Esophagus muscularis mucosa (tissue), 4 donors: Measurements from ENCODE around the gene XPO4. TPM values are rescaled to one million over a fixed set of nuclear protein-coding genes. Genes with fewer than 3 reads are reported as not detected.

ENCODE experiments used
- DNase-seq: peaks from one replicate; pipeline ENCODE4 v3.0.0-alpha.2; 2017; ENCODE audit errors: extremely low spot score
- H3K27ac ChIP-seq, 4 donors: fragments of 200-600 bp; sonication (generic); replicated peaks in 1 of 4; 1 replicate in 3 of 4; 2 replicates in 1 of 4; pipeline ENCODE4 v1.5.1; 2016 to 2019; ENCODE audit warnings: mild to moderate bottlenecking in 1 of 4
- H3K27me3 ChIP-seq, 4 donors: fragments of 200-600 bp; sonication (generic); one replicate each; pipeline versions ENCODE4 v1.5.1 to v1.6.0; 2016 to 2019
- H3K36me3 ChIP-seq, 4 donors: fragments of 200-600 bp; sonication (generic); one replicate each; pipeline ENCODE4 v1.5.1; 2016 to 2019
- H3K4me1 ChIP-seq, 4 donors: fragments of 200-600 bp; sonication (generic); one replicate each; pipeline ENCODE4 v1.5.1; 2016 to 2019
- H3K4me3 ChIP-seq, 4 donors: fragments of 200-600 bp; sonication (generic); 1 replicate in 2 of 4; 2 replicates in 2 of 4; pipeline ENCODE4 v1.5.1; 2016 to 2019; ENCODE audit warnings: mild to moderate bottlenecking in 4 of 4, moderate library complexity in 1 of 4
- H3K9me3 ChIP-seq, 4 donors: fragments of 200-600 bp; sonication (generic); 1 replicate in 3 of 4; 2 replicates in 1 of 4; pipeline ENCODE4 v1.5.1; 2016 to 2019
- EP300 ChIP-seq: sonication (generic); formaldehyde crosslinking; IDR thresholded peaks from one replicate; pipeline ENCODE4 v1.6.1; 2017; ENCODE audit warnings: antibody characterized with exemption
- POLR2A ChIP-seq: fragments of 450-650 bp; IDR thresholded peaks from one replicate; pipeline ENCODE4 v1.6.1; 2017; ENCODE audit warnings: antibody characterized with exemption, moderate library complexity, mild to moderate bottlenecking, low read depth
- POLR2AphosphoS5 ChIP-seq, 2 donors: sonication (generic); formaldehyde crosslinking; IDR thresholded peaks; one replicate each; pipeline ENCODE4 v1.6.1; 2017; ENCODE audit warnings: antibody characterized with exemption in 2 of 2
- WGBS: methylation state at CpG from one replicate; pipeline ENCODE4 v1.1.5; 2018; 5-methylcytosine and 5-hydroxymethylcytosine counted together
- intact Hi-C: fragments of 100-400 bp; cut with DNase I; formaldehyde crosslinking; loops from one replicate; pipeline ENCODE4 v1.15.1; 2023
- total RNA-seq, 4 donors: library from RNA; depleted of rRNA; stranded (reverse); fragments of >200 nt; gene quantifications; one replicate each; pipeline versions ENCODE4 v1.1.0 to v1.2.1, GENCODE V29; 2016
- TF ChIP-seq, protein P1 (sequence below), 3 experiments: fragments of 200-600 bp in 2 of 3; fragments of 450-650 bp in 1 of 3; sonication (generic) in 2 of 3; IDR thresholded peaks; one replicate each; pipeline ENCODE4 v1.5.1; 2017 to 2019; ENCODE audit warnings: antibody characterized with exemption in 3 of 3, mild to moderate bottlenecking in 2 of 3, moderate library complexity in 1 of 3

The XPO4 gene
- total RNA-seq, 4 donors from 2014 or later, result 12.6 to 17.3 (median 15.2) TPM

DNA sequence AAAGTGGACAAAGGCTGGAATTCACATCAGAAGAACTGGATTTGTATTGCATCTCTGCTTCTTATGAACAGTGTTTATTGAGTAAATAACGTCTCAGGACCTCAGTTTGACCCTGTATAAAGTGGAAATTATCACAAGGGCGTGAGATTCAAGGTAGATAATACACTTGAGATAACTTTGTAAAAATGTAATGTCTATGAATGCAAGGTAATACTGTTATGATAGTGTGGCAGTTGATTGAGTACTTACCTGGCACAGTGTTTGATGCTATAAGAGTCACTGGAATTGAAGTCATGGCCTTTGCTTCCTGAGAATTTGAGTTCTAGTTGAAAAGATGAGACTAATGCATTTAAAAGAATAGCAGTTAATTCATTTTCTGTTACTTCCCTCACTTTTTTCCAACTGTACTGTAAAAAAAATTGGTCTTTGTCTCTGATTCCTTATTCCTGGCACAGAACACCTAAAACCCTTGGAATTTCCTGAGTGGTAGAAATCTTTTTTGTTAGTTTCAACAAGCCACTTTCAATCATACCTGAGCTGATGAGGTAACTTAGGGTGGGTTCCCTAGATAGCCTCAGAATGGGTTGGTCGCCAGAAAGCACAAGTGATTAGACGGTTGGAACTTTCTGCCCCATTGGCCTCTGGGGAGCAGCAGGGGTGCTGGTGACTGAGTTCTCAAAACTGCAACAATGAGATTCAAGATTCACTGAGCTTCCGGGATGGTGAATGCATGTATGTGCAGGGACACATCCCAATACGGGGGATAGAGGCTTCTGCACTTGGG is 6.4 kb upstream of the XPO4 start:
- Histone ChIP-seq H3K9me3 (no peaks in the 10 kb centered on the region), H3K4me1 (no peaks in the 10 kb centered on the region), H3K27ac (no peak overlapping the region), H3K36me3 (no peaks in the 10 kb centered on the region), H3K27me3 (no peaks in the 10 kb centered on the region), H3K4me3 (no peak overlapping the region)
- TF ChIP-seq, protein P1, sequence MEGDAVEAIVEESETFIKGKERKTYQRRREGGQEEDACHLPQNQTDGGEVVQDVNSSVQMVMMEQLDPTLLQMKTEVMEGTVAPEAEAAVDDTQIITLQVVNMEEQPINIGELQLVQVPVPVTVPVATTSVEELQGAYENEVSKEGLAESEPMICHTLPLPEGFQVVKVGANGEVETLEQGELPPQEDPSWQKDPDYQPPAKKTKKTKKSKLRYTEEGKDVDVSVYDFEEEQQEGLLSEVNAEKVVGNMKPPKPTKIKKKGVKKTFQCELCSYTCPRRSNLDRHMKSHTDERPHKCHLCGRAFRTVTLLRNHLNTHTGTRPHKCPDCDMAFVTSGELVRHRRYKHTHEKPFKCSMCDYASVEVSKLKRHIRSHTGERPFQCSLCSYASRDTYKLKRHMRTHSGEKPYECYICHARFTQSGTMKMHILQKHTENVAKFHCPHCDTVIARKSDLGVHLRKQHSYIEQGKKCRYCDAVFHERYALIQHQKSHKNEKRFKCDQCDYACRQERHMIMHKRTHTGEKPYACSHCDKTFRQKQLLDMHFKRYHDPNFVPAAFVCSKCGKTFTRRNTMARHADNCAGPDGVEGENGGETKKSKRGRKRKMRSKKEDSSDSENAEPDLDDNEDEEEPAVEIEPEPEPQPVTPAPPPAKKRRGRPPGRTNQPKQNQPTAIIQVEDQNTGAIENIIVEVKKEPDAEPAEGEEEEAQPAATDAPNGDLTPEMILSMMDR (IDR thresholded peaks at IDR 0.05), result no peak
- DNase-seq, result no peak
- 75% methylated on average over 6 of the region's 6 CpGs for WGBS
- intact Hi-C loops, result no loop called here

DNA sequence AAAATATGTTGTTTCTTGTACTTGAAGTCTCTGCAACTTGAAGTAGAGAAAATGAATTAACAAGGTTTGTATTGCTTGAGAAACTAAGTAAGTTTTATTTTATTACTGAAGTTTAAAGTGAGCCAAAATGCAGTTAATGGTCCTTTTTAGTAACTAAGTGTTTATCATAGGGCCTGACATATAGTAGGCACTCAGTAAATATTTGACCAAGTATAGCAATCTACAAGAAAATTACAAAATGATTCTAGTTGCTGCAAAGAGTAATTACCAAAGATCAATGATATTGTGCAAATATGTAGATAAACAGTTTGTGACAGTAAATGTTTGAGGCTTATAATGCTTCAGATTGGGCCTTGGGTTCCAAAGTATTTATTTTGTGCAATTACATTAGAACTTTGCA is 2.4 kb upstream of the XPO4 start:
- H3K27me3 ChIP-seq, result no peaks in the 10 kb centered on the region
- H3K4me1 ChIP-seq, result peaks cover 14 to 31% (median 25%) of the 10 kb centered on the region in 4 donors
- no peak overlapping the region for H3K4me3 ChIP-seq
- peaks cover 0 to 4% (median 2%) of the 10 kb centered on the region in 4 donors for H3K36me3 ChIP-seq
- DNase-seq, result no peak
- H3K9me3 ChIP-seq, result no peaks in the 10 kb centered on the region
- intact Hi-C loops, result no loop called here
- H3K27ac ChIP-seq, result no peak overlapping the region
- TF ChIP-seq, protein P1 (IDR thresholded peaks at IDR 0.05), result no peak
- TF ChIP-seq POLR2AphosphoS5 (IDR thresholded peaks at IDR 0.05), result no peak
- no peak for TF ChIP-seq EP300
- no peak for TF ChIP-seq POLR2A

DNA sequence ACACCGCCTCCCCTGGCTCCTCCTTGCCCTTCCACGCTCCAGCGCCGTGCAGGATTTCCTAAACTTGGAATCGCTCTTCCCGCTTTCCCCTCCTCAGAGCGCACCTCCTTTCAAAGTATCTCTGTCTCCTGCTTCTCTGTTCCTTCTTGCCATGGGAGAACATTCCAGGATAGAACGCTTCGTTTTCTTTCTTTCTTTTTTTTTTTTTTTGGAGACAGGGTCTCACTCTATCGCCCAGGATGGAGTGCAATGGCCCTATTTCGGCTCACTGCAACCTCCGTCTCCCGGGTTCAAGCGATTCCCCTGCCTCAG is 574 bp upstream of the XPO4 start:
- TF ChIP-seq EP300 (no peak), POLR2A (no peak), POLR2AphosphoS5 (IDR thresholded peaks at IDR 0.05) (no peak)
- TF ChIP-seq, protein P1 (IDR thresholded peaks at IDR 0.05), result no peak
- peak overlapping the region; percentile 90 to 98 (median 92) for H3K27ac ChIP-seq
- no peak for DNase-seq
- 23% methylated on average over 14 of the region's 14 CpGs for WGBS
- peaks cover 0 to 8% (median 4%) of the 10 kb centered on the region in 4 donors for H3K36me3 ChIP-seq
- H3K27me3 ChIP-seq, result no peaks in the 10 kb centered on the region
- peak overlapping the region; percentile 80 to 94 (median 86) for H3K4me3 ChIP-seq
- intact Hi-C loops, result no loop called here
- H3K9me3 ChIP-seq, result no peaks in the 10 kb centered on the region
- H3K4me1 ChIP-seq, result peaks cover 16 to 34% (median 28%) of the 10 kb centered on the region in 4 donors

DNA sequence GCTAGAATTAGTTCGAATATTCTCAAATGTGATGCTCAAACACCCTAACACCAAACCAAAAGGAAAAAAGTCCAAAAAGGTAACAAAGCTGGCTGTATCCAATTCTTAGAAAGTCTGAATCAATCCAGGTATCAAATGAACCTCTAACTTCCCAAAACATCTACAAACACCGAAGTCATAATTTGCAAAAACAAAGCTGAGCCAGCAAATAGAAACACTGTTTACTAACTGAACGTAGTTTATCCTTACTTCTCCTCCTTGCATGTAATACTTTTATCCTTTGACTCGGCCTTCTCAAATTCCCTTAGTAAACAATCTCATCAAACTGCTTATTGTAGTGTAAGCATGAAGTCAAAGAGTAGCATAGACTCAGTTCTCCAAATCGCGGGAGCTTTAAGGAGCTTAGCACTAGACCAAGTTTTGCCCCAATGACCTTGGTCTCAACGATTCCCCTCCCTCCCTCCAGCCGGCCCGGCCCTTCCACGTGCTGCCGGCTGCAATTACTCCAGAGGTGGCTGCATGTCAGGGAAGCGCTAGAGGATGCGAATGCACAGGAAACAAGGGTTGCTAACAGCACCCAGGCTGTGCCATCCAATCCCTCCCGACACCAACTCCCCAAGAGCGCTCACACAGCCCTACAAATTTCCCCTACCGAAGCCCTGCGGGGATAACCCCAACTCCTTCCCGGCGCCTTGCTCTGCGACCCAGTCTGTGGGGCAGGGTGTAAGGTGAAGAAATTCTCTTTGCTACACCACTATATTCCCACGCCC is 693 bp downstream of the XPO4 start:
- H3K36me3 ChIP-seq, result peaks cover 0 to 8% (median 4%) of the 10 kb centered on the region in 4 donors
- no peaks in the 10 kb centered on the region for H3K27me3 ChIP-seq
- TF ChIP-seq, protein P1 (IDR thresholded peaks at IDR 0.05), result no peak
- TF ChIP-seq POLR2A, result no peak
- TF ChIP-seq EP300, result no peak
- no peak for TF ChIP-seq POLR2AphosphoS5 (IDR thresholded peaks at IDR 0.05)
- 4% methylated on average over 17 of the region's 21 CpGs for WGBS
- intact Hi-C loops, result no loop called here
- no peaks in the 10 kb centered on the region for H3K9me3 ChIP-seq
- H3K27ac ChIP-seq, result peak overlapping the region; percentile 90 to 98 (median 92)
- H3K4me1 ChIP-seq, result peaks cover 17 to 34% (median 28%) of the 10 kb centered on the region in 4 donors
- no peak for DNase-seq
- H3K4me3 ChIP-seq, result peak overlapping the region; percentile 80 to 94 (median 86)
